ENCODE data around the gene OXER1.

DNA sequence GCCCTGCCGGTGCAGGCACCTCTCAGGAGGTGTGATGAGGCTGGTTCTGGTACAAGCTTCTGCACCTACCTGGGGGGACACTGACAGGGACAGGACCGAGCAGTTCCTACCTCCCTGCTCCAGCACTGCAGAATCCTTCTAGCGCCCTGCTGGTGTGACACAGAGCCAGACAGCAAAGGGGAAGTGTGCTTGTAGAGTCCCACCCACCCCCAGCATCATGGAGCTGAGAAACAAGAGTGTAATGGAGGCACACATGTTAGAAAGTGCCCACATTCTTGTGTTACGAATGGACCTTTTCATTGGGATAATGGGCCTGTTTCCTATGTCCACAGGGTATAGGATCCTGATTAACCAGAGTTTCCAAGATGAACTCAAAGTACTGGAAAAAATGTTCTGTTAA lies 38.3 kb downstream of the OXER1 start:
- TF ChIP-seq, protein P1, sequence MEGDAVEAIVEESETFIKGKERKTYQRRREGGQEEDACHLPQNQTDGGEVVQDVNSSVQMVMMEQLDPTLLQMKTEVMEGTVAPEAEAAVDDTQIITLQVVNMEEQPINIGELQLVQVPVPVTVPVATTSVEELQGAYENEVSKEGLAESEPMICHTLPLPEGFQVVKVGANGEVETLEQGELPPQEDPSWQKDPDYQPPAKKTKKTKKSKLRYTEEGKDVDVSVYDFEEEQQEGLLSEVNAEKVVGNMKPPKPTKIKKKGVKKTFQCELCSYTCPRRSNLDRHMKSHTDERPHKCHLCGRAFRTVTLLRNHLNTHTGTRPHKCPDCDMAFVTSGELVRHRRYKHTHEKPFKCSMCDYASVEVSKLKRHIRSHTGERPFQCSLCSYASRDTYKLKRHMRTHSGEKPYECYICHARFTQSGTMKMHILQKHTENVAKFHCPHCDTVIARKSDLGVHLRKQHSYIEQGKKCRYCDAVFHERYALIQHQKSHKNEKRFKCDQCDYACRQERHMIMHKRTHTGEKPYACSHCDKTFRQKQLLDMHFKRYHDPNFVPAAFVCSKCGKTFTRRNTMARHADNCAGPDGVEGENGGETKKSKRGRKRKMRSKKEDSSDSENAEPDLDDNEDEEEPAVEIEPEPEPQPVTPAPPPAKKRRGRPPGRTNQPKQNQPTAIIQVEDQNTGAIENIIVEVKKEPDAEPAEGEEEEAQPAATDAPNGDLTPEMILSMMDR (IDR thresholded peaks at IDR 0.05; ENCODE audit: low read depth, low read length, poor library complexity, severe bottlenecking) = no peak
- TF ChIP-seq EZH2phosphoT487 (IDR thresholded peaks at IDR 0.05; ENCODE audit: borderline replicate concordance, low read length) = no peak
